Left hindlimb (tissue), 1 donor: ENCODE results near the gene TBXA2R.
"Not testable (repeated sequence)": the region's sequence is repeated elsewhere in the genome, so short reads cannot be mapped to it uniquely, and the experiment has no call there.

Experiments used
- DNase-seq: peaks from one replicate; pipeline ENCODE4 v3.0.0-alpha.2; 2018

Gene TBXA2R

DNA sequence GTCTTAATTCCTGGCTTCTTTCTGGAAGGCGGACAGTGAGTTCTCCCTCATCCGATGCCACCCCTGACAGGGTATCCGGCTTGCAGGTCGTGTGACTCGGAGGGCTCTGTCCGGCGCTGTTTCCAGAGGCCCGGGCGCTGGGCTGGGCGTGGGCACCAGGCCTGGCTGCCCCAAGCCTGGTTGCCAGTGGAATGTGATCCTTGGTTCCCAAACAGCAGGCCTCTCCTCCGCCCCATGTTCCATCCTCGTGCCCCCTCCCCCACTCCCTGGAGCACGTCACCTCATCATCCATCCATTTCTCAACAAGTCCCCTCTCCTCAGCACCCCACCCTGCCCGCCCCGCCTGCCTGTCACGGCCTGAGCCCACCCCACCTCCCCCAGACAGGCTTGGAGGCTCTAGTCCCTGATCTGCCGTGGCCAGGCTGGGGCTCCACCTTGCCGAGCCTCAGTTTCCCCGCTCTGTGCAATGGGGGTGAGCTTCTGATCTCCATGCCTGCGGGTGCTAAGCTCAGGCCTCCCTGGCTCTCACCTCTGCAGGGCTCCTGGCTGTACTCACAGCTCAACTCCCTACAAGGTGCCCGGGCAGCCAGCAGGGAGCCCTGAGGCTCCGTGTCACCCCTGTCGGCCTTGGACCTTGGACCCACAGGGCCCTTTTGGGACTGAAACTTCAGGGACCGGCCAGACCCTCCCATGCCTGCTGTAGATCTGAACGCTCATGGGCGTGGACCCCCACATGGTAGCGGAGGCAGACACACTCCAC is 2.3 kb downstream of the TBXA2R start:
- DNase-seq: no peak

DNA sequence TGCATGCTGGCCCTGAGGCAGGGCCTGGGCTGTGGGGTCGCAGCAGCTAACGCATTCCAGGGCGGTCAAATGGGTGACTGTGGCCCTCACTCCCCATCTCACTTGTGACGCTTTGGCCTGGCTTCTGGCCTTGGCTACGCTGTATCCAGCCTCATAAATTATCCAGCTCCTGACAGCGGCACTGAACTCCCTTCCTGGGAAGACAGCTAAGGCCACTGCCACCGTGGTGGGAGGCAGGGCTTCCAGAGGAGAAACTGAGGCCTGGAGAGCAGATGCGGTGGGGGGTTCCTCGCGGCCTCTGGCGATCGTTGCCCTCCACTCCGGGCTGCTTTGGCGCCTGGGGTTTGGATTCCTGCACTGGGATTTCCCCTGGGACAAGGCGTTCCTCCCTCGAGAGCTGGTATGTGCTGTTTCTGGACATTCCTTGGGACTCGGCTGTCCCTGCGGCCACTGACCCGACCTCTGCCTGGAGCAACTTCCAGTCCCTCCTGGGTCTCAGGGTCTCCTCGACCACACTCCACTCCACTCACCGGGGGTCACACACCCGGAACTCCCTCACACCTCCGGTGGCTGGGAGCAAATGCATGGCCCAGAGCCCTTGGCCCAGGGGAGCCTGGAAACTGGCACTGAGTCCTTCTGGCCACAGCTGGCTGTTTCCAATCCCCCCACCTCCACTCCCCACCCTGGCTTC is 3.4 kb downstream of the TBXA2R start:
- no peak for DNase-seq

DNA sequence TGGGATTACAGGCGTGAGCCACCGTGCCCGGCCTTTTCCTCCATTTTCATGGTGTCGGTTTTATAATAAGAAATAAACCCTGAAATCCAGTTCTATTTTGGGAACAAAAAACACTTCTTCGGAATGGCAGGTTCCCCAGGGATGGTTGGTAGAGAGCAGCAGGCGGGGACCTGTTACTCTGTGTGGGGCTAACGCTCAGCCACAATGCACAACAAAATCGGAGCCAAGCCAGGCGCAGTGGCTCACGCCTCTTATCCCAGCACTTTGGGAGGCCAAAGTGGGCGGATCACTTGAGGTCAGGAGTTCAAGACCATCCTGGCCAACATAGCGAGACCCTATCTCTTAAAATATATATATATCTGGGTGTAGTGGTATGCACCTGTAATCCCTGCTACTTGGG is 5.7 kb downstream of the TBXA2R start:
- no peak for DNase-seq

DNA sequence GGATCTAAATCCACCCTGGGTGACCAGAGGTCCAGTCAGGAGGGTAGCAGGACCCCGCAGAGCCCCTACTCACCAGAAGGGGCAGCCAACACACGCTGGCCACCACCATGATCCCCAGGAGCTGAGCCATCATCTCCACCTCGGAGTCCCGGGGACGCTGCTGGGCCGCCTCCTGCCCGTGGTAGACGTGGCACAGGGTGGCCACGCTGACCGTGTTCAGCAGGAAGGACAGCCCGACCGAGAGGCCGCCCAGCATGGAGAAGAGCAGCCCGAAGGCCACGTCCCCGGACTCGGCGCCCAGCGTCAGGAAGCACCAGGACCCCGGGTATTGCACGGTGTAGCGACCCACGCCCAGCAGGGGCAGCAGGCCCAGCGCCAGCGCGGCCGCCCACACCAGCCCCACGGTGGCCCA is 6.9 kb downstream of the TBXA2R start:
- no peak for DNase-seq

DNA sequence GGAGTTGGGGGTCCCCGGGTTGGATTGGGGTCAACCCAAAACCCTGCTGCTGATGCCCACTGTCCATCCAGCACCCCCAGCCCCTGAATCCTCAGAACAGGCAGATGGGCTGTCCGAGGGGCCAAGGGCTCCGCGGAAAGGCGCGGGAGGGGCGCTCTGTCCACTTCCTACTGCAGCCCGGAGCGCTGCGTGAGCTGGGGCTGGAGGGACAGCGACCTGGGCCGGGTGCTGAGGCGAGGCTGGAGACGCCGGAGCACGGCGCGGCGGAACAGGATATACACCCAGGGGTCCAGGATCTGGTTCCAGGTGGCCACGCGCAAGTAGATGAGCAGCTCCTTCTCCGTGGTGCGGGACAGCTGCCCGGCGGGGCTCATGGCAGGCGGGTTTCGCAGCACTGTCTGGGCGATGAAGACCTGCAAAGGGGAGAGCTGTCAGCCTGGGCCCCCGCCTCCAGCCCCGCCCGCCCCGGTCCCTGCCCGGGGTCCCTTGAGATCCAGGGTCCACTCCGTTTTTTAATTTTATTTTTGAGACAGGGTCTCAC is 11.1 kb downstream of the TBXA2R start:
- no peak for DNase-seq

DNA sequence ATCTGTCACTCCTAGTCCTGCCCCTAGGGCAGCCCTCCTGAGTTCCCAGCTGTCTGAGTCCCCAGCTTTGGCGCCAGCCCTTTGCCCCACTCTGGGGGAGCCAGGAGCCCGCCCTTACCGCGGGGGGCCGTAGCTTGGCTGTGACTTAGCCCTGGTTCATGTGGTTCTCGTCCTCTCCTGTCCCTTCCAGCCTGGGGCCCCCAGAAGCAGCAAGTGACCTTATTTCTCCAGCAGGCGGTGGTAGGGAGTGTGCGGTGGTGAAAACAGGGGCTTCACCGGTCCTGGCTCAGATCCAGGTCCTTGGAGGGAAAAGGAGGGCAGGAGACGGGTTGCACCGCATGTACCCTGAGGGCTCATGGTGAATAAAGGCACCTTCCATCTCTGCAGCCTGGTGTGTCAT is 13.5 kb downstream of the TBXA2R start:
- DNase-seq: no peak

DNA sequence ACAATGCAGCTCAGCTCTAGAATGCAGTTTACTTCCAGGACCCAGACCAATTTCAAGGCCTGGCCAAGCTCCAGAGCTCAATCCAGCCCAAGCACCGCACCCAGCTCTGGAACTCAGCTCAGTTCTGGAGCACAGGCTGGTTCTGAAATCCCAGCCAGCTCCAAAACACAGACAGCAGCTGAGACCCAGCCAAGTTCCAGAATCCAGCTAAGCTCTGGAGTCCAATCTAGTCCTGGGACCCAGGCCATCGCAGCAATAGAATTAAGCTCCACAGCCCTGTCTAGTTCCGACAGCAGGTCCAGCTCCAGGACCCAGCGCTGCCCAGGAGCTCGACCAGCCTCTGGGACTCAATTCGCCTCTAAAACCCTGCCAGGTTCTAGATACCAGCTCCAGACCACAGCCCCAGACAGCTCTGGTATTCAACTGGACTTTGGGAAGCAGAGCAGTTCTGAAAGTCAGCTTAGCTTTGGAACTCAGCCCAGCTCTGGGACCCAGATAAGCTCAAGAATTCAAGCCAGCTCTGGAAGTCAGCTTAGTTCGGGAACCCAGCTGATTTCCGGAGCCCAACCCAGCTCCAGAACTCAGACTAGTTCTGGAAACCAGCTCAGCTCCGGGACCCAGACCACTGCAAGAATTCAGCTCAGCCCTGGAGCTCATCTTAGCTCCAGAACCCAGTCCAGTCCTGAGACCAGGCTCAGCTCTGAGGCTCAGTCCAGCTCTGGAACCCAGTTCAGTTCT is 14.6 kb downstream of the TBXA2R start:
- no peak for DNase-seq

DNA sequence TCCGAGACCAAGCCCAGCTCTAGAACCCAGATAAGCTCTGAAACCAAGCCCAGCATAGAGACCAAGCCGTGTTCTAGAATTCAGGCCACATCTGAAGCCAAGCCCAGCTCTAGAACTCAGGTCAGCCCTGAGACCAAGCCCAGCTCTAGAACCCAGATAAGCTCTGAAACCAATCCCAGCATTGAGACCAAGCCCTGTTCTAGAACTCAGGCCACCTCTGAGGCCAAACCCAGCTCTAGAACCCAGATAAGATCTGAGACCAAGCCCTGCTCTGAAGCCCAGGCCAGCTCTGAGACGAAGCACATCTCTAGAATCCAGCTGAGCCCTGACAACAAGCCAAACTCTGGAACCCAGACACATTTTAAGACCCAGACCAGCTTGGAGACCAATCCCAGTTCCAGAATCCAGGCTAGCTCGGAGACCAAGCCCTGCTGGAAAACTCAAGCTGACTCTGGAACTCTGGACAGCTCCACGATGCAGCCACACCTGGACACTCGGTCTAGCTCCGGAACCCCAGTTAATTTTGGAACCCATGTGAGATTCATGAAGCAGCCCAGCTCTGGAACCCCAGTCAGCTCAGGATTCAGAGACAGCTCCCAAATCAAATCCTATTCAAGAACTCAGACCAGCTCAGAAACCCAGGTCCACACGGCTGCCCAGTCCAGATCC is 15.6 kb downstream of the TBXA2R start:
- DNase-seq: no peak

DNA sequence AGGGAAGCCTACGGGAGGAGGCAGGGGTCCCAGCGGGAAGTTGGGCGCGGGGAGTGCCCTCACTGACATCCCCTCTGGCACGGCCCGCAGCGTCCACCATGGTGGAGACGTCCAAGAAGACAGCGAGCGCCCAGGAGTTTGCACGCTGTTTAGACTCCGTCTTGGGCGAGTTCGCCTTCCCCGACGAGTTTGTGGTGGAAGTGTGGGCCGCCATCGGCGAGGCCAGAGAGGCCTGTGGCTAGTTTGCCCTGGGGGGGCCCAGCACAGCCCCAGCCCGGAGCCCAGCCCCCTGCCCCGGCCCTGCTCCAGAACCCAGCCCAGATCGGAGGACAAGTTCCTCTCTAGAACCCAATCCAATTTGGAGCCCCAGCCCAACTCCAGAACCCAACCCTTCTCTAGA is 16.7 kb downstream of the TBXA2R start:
- DNase-seq: no peak

DNA sequence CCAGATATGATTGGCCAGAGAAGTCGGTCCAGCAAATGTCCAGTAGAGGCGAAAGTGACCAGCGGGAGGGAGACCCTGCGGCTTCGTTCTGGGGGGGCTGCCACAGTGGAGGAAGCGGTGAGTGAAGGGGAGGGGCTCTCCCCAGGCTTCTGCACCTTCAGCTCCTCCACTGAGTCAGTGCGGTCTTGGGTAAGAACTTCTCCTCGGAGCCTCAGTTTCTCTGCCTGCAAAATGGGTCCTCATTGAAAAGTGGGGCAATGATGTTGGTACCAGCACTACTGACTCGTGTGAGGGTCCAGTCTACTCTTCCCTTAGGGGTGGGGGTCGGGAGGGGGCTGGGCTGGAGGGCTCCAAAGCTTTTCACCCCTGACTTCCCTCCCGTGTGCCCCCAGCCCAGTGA is 17.2 kb downstream of the TBXA2R start:
- no peak for DNase-seq

DNA sequence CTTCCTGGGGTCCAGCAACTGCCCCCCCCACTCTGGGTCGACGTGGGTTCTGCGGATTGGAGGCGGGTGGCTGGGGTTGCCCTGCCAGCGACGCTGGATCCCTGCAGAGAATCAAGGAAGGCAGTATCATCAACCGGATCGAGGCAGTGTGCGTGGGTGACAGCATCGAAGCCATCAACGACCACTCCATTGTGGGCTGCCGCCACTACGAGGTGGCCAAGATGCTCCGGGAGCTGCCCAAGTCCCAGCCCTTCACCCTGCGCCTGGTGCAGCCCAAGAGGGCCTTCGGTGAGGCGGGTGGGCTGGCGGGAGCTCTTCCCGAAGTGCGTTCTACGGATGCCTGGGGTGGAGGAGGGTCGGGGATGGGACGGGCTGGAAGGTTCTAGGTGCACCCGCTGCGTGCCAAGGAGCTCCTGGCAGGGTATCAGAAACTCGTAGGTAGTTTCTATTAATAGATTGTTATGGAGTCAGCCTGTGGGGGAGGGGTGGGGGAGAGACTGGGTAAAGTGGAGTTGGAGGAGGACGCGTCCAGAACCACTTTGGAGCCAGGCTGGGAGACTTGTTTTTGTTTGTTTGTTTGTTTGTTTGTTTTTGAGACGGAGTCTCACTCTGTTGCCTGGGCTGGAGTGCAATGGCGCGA is 19.8 kb downstream of the TBXA2R start:
- DNase-seq: no peak

DNA sequence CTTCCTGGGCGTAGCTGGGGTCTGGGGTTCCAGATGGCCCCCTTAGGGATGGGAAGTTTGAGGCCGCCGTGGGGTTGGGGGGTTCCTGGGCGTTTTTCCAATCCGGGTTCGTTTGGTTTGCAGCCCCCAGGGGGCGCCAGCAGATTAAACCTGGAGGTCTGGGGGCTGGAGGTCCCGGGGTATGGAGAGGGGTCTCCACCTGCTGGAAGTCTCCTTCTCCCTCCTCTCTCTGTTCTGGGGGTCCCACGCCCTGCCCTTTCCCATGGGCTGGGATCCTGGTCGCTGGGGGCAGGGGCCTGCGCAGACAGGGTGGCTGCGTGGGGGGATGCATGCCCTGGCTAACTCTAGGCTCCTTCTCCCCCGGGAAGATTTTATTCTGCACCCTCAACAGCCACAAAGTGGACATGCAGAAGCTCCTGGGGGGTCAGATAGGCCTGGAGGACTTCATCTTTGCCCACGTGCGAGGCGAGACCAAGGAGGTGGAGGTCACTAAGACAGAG is 20.5 kb downstream of the TBXA2R start:
- no peak for DNase-seq

DNA sequence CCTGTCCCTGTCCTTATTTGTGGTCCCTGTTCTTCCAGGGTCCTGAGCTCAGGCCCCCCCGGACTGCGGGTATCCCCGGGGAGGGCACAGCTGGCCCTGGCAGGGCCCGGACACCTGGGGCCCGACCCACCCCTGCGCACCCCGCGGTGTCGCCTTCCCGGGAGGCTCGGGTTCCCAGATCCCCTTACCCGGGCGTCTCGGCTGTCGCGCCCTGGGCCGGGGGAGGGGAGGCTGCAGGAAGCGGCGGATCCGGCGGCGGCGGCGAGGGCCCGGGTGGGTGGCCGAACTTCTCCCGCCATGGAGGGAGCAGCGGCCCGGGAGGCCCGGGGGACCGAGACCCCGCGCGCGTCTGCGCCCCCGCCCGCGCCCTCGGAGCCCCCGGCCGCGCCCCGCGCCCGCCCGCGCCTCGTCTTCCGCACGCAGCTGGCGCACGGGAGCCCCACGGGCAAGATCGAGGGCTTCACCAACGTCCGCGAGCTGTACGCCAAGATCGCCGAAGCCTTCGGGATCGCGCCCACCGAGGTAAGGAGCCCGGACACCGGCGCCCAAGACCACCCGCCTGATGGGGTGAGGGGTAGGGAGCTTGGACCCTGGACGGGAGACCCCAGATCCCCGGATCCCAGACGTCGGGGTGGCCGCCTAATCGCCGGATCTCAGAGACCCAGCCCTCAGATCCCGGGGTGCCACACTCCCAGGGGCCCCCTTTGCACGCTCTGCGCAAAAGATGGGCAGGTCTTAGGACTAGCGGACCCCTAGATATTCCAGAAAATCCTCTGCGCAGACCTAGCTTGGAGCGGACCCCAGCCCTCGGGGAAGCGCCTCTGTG is 21.2 kb downstream of the TBXA2R start, which contains the start of gene GIPC3:
TSS of gene GIPC3 (plus strand) at position 178 of the 826 bp plus-strand sequence. CDS start at position 298, 120 bp downstream.
- DNase-seq: no peak

DNA sequence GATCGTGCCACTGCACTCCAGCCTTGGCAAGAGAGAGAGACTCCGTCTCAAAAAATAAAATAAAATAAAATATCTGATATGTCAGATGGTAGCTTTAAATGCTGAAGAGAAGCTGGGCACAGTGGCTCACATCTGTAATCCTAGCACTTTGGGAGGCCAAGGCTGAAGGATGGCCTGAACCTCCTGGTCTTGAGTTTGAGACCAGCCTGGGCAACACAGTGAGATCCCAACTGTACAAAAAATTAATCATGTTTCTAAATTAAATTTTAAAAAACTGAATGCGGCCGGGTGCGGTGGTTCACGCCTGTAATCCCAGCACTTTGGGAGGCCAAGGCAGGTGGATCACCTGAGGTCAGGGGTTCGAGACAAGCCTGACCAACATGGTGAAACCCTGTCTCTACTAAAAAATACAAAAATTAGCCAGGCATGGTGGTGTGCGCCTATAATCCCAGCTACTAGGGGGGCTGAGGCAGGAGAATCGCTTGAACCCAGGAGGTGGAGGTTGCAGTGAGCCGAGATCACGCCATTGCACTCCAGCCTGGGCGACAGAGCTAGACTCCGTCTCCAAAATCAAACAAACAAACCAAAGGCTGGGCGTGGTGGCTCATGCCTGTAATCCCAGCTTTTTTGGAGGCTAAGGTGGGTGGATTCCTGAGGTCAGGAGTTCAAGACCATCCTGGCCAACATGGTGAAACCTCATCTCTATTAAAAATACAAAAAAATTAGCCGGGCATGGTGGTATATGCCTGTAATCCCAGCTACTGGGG is 22.5 kb downstream of the TBXA2R start:
- DNase-seq: not testable (repeated sequence)

DNA sequence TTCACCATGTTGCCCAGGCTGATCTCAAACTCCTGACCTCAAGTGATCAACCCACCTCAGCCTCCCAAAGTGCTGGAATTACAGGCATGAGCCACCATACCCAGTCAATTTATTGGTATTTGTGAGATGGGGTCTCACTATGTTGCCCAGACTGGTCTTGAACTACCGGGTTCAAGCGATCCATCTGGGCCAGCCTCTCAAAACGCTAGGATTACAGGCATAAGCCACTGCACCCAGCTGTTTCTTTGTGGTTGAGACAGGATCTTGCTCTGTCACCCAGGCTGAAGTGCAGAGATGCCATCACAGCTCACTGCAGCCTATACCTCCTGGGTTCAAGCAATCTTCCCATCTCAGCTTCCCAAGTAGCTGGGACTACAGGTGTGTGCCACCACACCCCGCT is 24.9 kb downstream of the TBXA2R start:
- DNase-seq: not testable (repeated sequence)

DNA sequence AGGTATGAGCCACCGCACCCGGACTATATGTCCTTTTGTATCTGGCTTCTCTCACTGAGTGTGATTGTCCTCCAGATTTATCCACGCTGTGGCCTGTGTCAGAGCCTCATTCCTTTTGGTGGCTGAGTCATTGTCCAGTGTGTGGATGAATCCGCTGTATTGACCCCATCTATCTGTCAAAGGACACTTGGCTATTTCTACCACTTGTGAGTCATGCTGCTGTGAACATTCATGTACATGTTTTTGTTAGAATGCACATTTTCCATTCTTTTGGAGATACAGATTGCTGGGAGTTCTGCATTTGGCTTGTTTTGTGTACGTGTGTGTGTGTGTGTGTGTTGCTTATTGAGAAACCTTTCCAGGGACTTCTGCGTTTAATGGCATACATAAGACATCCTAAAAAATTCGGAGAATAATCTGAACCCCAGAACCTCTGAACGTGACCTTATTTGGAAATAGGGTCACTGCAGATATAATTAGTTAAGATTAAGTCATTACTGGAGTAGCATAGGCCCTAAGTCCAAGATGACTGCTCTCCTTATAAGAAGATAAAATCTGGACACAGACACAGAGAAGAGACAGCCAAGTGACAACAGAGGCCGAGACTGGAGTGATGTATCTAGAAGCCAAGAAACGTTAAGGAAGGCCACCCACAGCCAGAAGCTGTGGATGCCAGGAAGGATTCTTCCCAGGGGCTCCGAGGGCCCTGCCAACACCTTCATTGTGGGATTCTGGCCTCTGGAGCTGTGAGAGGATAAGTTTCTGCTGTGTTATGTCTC is 26.3 kb downstream of the TBXA2R start:
- DNase-seq: no peak

DNA sequence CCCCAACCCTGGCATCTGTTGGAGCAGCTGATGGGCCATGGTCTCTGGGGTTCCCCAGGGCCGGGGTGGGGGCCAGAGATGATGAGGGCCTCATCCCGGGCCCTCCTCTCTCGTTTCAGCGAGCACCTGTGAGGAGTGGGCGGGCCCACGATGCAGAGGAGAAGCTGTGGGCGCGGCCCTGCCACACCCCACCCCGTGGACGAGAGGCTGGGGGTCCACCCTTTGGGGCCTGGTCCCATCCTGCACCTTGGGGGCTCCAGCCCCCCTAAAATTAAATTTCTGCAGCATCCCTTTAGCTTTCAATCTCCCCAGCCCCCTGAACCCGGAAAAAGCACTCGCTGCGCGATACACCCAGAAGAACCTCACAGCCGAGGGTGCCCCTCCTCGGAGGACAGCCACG is 28.3 kb downstream of the TBXA2R start:
- DNase-seq: no peak

DNA sequence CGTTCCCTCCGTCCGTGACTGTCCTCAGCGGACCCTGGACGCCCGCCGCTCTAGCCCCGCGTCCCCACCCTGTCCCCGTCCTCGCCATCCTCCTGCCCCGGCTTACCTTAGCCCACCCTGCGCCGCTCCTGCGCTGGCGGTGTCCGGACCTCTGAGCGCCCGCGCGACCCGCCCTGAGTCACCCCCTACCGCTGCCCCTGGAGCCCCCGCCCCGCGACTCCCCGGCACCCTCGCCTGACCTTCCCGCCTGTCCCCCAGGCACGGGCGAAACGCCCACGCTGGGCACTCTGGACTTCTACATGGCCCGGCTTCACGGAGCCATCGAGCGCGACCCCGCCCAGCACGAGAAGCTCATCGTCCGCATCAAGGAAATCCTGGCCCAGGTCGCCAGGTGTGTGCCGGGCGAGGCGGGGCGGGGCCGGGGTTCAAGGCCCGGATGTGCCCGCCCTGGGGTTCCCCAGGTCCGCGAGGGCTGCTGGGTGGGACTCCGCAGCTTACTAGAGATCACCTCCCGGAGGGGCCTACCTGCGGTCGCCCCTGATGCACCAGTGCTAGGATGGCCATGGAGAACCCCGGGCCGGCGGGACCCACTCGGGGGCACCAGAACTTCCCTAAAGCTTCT is 28.8 kb downstream of the TBXA2R start:
- DNase-seq: no peak
